GM21786 (cell line): ENCODE data around the gene DDIT3.
"Not testable (repeated sequence)": the region's sequence is repeated elsewhere in the genome, so short reads cannot be mapped to it uniquely, and the experiment has no call there.

ENCODE experiments used
- ATAC-seq: cut with Tn5 transposase; IDR thresholded peaks from one replicate; pipeline ENCODE4 v1.9.1; 2021; ENCODE audit not compliant: unreplicated experiment

DDIT3 gene

DNA sequence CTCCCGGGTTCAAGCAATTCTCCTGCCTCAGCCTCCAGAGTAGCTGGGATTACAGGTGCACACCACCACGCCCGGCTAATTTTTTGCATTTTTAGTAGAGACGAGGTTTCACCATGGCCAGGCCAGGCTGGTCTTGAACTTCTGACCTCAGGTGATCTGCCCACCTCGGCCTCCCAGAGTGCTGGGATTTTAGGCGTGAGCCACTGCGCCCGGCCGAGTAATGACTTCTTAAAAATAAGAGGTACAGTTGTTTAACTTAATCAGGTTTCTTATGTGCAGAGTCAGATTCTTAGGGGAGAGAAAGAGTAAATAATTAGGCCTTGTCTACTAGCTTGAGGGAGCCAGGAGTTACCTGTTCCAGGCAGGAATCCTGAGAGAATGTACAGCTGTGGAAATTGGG lies 6.1 kb downstream of the DDIT3 start:
- not testable (repeated sequence) for ATAC-seq

- ATAC-seq: not testable (repeated sequence)
Observed at GRCh38 chr12:57513677-57514076, 6.6 kb downstream of the DDIT3 start.

DNA sequence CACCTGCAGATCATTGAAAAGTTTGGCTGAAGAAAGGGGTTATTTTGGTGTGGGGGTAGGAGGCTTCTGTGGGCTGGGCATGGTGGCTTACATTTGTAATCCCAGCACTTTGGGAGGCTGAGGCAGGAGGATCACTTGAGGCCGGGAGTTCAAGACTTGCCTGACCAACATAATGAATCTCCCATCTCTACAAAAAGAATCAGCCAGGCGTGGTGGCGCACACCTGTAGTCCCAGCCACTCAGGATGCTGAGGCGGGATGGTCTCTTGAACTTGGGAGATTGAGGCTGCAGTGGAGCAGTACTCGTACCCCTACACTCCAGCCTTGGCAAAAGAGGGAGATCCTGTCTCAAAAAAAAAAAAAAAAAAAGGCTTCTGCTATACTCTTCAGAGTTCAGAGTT lies 7.0 kb downstream of the DDIT3 start:
- no peak for ATAC-seq

DNA sequence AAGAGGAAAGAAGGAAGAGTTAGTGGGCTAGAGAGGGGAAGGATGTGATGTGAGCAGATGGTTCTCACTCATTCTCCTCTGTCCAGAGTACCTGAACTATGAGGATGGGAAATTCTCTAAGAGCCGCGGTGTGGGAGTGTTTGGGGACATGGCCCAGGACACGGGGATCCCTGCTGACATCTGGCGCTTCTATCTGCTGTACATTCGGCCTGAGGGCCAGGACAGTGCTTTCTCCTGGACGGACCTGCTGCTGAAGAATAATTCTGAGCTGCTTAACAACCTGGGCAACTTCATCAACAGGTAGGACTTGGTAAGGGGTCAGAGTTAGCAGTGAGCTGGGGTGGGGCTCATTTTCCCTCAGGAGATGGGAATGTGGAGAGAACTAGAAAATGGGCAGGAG lies 7.6 kb downstream of the DDIT3 start:
- no peak for ATAC-seq

DNA sequence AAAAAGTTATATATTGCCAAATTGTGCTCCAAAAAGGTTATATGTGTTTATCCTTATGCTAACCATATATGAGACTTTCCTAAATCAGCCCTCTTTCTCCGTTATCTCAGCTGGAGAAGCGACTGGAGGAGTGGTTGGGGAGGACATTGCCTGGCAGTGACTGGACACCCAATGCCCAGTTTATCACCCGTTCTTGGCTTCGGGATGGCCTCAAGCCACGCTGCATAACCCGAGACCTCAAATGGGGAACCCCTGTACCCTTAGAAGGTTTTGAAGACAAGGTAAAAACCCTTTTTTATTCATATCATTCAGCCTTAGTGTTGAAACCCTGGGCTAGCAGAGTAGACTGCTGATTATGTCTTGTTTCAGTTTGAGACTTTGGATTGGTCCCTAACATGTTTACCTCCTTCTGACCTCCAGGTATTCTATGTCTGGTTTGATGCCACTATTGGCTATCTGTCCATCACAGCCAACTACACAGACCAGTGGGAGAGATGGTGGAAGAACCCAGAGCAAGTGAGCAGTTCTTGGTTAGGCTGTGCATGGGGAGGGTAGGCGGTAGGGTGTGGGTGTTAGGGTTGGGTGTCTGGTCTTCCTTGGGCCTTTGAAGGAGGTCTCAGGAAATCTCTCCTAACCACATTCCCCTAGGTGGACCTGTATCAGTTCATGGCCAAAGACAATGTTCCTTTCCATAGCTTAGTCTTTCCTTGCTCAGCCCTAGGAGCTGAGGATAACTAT lies 8.6 kb downstream of the DDIT3 start:
- ATAC-seq: no peak

DNA sequence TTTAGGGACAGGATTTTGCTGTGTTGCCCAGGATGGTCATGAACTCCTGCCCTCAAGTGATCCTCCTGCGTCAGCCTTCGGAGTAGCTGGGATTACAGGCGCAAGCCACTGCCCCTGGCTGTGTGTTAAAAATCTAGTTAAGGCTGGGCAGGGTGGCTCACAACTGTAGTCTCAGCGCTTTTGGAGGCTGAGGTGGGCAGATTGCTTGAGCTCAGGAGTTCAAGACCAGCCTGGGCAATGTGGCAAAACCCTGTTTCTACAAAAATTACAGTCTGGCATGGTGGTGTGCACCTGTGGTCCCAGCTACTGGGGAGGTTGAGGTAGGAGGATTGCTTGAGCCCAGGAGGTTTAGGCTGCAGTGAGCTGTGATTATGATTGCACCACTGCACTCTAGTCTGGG lies 9.2 kb downstream of the DDIT3 start:
- ATAC-seq: no peak

- not testable (repeated sequence) for ATAC-seq
Observed at GRCh38 chr12:57507796-57508195, 12.5 kb downstream of the DDIT3 start.

DNA sequence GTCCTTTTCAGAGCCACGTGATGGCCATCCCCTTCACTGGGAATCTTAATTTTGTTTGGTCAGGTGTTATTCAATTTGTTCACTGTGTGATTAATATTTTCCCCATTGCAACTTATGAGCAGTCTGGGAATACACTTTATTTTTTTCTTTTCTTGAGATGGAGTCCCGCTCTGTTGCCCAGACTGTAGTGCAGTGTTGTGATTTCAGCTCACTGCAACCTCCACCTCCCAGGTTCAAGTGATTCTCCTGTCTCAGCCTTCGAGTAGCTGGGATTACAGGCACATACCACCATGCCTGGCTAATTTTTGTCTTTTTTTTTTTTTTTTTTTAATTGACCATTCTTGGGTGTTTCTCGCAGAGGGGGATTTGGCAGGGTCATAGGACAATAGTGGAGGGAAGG lies 13.8 kb downstream of the DDIT3 start:
- not testable (repeated sequence) for ATAC-seq

DNA sequence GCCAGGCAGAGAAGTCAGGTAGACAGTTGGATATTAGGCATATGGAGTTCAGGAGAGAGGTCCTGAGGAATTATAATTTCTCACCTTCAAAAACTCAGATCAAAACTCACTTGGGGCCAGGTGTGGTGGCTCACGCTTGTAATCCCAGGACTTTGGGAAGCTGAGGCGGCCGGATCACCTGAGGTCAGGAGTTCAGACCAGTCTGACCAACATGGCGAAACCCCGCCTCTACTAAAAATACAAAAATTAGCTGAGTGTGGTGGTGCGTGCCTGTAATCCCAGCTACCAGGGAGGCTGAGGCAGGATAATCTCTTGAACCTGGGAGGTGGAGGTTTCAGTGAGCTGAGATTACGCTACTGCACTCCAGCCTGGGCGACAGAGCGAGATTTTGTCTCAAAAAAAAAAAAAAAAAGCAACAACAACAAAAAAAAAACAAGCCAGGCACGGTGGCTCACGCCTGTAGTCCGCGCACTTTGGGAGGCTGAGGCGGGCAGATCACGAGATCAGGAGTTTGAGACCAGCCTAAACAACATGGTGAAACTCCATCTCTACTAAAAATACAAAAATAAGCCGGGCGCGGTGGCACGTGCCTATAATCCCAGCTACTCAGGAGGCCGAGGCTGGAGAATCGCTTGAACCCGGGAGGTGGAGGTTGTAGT lies 17.9 kb downstream of the DDIT3 start:
- not testable (repeated sequence) for ATAC-seq

- no peak for ATAC-seq
Observed at GRCh38 chr12:57500213-57500612, 20.1 kb downstream of the DDIT3 start.

DNA sequence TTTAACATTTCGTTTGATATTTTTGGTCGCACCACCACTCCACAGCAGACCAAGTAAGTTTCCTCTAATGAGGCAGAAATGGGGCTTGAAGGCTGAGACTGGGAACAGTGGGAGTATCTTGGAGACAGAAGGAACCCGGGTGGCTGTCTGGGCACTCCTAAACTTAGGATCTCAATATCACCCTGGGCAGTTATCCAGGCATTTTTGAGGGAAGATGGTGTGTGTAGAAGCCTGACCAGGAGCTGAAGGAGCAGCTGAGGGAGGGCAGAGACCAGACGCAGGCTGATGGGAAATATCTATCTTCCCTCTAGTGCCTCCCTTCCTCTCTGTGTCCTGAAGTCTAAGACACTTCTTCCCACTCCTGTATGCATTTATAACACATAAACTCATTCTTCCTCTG lies 21.7 kb downstream of the DDIT3 start:
- ATAC-seq: no peak

- no peak for ATAC-seq
Observed at GRCh38 chr12:57498132-57498502, 22.2 kb downstream of the DDIT3 start.

DNA sequence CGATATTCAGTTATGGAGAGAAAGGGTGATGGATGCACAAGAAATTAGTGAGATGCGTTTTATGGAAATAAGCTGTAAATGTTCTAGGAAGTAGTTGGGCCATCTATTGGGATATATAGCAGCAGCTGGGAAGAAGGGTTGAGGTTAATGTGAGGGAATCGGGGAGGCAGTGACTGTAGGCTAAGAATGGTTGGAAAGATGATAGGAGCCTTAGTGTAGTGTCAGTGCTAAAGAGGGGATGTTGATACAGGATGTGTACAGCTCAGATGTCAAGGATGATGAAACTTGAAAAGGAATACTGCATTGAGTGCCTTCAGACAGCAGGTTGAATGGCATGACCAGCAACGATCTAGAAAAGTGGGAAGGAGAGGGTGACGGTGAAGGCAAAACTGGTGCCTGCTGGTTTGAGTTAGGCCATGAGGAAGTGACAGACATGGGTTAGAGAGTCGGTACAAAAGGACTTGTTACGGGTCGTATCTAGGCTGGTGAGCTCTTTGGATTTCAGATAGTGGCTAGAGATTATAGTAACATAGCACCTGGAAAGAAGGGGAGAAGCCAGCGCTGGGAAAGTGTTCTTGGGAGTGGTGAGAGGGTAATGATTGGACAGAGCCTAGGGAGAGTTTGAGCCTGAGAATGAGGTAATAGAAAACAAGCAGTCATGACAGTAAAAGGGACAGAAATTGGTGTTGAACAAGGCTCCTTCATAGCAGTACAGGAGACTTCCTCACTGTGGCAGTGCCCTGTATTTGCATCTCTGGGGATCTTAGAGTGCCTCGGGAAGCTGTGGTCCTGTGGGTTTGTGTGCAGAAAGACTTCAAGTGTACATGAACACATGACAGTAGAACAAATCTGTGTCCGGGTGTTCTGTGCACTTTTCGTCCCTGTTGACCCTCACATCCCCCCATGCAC lies 22.8 kb downstream of the DDIT3 start:
- ATAC-seq: no peak

GRCh38 chr12:57496822-57497221 lies 23.5 kb downstream of the DDIT3 start:
- no peak for ATAC-seq

GRCh38 chr12:57495051-57495701 lies 25.1 kb downstream of the DDIT3 start:
- ATAC-seq: not testable (repeated sequence)

- no peak for ATAC-seq
Observed at GRCh38 chr12:57491393-57492280, 28.7 kb downstream of the DDIT3 start.

GRCh38 chr12:57490126-57490525 lies 30.2 kb downstream of the DDIT3 start:
- no peak for ATAC-seq

DNA sequence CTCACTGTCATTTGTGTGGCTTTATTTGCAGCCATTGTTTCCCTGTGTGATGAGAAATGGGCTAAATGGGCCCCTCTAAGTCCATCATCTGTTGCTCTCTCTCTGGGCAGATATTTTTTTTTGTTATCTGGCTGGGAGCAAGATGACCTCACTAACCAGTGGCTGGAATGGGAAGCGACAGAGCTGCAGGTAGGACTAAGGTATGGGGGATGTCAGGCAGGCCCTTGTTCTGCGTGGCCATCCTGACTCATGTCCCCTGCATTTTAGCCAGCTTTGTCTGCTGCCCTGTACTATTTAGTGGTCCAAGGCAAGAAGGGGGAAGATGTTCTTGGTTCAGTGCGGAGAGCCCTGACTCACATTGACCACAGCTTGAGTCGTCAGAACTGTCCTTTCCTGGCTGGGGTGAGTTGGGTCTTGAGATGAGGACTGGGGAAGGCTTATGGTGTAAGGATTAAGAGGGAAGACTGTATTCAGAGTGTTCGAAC lies 31.1 kb downstream of the DDIT3 start:
- no peak for ATAC-seq

- ATAC-seq: no peak
Observed at GRCh38 chr12:57488402-57489156, 31.7 kb downstream of the DDIT3 start.
